ENCODE measurements around the gene MLLT3.

Gene MLLT3

DNA sequence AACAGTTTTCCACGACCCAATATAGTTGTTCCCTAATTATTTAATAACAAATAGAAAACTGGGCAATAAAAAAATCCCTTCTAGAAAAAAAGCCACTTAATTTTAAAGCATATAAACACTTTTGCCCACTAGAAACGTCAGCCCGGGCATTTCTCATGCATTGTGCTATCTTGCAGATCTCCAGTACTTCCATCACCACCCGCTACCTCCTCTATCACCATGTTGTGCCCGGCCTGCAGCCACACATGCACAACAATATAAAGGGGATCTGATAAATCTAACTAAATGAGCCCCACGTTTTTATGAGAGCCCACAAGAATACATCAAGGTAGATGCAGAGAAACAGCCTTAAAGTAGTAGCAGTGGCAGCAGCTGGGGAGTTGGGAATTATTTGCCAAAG, 272.7 kb downstream of the MLLT3 start:
- no peak for DNase-seq (ENCODE audit: low read depth, low spot score)

DNA sequence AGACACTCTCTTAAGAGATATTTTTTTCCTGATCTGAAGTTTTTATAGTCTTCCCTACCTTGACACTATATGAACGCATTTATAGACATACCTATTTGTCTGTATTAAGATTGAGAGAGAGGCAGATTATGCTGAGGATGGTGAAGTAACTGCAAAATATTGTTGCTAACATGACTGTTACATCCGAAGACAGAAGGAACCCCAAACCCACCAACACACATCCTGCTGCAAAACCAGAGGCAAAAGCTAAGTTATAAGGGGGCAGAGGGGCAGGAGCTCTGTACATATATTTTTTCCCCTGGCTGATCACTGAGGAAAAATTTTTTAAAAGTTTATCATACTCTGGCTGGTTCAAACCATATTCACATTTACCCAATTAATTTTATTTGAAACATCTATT, 279.0 kb downstream of the MLLT3 start:
- no peak for DNase-seq (ENCODE audit: low read depth, low spot score)

DNA sequence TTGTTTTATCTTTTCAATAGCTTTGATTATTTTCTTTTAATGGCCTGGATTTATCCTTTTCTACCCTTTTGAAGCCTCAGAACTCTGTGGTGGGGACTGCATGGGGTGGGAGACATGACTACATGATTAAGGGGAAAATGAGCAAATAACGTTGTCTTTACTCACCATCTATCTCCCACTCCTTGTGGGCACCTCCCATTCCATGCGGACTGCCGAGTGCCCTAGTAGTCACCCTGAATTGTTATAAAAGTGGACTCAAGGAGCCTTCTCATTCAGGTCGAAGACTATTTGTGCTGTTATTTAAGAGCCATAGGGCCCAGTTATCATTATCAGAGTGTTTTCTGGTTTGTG, 281.8 kb downstream of the MLLT3 start:
- DNase-seq (ENCODE audit: low read depth, low spot score): no peak

DNA sequence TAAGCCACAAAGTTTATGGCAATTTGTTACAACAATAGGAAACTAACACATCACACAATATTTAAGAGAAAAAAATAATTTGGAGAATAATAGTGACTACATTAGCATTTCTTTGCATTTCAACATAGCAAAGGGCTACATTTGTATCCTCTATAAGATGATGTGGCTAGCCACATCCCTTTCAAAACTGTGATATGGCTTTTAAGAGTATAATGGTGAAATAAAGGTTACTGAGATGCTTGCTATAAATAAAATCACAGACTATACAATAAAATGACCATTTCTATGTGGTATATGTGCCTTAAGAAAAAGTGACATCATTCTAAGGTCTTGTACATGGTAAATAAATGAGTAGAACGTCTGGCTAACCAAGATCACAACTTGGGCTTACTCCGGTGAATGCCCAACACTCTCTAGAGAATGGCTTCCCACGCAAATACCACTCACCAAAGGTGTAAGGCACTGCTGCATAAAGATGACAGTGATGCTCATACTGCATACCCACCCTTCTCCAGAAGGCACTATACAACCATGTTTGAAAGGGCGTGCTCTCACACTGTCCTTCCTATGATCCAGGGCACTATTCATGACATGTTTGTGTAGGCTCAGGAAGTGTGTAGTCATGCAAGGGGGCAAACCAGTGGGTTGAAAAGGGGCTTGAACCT, 286.5 kb downstream of the MLLT3 start:
- DNase-seq (ENCODE audit: low read depth, low spot score): no peak

DNA sequence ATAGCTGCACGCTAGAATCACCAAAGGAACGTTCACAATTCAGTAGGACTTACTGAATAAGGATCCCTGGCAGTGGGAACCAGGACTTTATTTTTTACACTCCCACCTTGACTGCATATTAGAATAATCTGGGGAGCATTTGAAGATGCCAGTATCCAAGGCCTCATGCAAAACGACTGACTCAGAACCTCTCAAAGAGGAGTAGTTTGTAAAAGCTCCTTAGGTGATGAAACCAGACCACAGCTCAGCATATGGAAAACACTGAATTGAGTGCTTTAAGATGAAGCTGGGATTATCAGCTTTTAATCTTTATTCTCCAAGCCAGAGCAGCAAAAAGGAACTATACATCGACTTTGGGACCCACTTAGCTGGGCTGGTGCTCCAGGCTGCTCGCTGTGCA, 288.3 kb downstream of the MLLT3 start:
- DNase-seq (ENCODE audit: low read depth, low spot score): no peak

DNA sequence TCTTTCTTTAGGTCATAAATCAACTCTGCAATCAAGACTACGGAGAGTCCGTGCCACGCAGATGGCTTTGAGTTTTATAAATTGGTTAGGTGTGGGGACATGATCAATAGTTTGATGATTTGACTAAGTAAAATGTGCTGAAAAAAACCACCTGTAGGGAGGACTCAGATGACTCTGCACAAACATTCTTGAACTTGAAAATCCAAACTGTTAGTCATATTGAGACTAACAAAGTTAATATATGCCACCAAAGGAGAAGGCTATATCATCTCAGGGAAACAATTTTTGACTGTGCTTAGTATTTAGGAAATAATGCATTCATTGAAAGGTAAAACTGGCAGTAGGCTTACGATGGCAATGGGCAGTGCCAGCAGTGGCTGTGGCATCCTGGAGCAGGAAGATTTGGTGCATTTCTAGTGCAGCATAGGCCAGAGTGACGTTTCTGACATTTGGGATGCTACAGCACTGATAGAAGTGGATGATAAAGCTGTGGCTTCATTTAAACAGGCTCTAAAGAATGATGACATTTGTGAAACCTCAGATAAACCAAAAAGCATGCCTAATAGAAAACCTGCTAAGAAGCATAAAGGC, 291.1 kb downstream of the MLLT3 start:
- no peak for DNase-seq (ENCODE audit: low read depth, low spot score)

DNA sequence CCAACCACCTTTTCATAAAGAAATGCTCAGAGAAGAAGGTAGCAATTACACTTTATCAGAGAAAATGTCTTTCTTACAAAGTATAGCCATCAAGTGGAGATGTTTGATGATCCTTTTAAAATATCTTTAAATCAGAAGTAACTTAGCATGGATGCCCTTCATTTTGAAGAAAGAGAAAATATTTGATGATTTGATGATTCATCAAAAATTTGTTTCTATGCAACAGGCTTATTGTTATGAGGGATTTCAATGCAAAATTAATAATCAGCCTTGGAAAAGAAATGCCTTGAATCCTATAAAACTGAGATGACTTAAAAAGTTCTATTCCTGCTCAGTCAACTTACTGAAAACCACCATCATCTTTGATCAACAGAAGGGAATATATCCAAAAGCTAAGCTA, 291.6 kb downstream of the MLLT3 start:
- no peak for DNase-seq (ENCODE audit: low read depth, low spot score)

DNA sequence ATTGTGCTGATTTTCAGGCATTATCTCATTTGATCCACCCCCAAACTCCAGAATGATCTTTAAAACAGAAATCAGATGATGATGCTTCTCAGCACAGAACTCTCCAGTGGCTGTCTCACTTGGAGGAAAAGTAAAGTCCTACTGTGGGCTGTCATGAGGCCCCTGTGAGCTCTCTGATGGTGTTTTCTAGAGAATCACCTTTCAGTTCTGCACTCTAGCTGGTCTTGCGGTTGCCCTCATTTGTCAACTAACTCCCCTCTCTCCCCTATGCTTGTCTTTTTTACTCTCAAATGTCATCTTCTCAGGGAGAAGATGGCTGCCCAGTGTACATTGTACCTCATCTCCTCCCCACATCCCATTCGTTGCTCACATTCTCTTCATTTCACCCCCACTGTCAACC, 295.8 kb downstream of the MLLT3 start:
- DNase-seq (ENCODE audit: low read depth, low spot score): no peak

DNA sequence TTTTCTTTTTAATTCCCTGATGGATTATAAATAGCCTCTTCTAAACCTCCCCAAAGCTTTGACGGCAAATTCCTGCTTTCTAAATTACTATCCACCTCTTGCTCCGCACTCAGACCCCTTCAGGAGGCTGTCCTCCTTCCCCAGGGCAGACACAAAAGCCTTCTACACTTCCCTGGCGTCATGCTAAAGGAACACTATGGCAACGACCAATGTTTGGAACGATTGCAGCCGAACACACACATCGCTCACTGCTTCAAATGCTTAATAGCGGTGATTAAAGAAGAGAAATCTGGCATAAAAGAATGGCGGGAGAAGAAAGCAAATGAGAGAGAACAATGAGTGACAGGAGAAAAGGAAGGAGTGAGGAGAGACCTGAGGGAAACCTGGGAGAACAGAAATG, 297.3 kb downstream of the MLLT3 start:
- no peak for DNase-seq (ENCODE audit: low read depth, low spot score)

DNA sequence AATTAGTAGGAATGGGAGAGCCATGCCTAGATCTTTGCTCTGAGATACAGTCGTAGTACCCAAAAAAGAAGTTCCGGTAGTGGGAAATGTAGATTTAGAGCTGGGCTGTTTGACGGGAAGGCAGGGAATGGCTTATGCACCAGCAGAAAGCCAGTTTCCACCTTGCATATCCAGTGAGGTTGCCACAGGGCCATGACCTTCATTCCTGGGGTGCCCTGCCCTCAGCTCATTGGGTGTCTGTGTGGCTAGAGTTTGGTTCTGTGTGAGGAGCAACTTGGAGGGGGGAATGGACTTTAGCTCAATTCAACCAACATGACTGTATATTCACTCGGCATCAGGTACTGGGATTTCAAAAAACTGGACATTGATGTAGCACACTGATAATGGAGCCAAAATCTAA, 300.1 kb downstream of the MLLT3 start:
- no peak for DNase-seq (ENCODE audit: low read depth, low spot score)

DNA sequence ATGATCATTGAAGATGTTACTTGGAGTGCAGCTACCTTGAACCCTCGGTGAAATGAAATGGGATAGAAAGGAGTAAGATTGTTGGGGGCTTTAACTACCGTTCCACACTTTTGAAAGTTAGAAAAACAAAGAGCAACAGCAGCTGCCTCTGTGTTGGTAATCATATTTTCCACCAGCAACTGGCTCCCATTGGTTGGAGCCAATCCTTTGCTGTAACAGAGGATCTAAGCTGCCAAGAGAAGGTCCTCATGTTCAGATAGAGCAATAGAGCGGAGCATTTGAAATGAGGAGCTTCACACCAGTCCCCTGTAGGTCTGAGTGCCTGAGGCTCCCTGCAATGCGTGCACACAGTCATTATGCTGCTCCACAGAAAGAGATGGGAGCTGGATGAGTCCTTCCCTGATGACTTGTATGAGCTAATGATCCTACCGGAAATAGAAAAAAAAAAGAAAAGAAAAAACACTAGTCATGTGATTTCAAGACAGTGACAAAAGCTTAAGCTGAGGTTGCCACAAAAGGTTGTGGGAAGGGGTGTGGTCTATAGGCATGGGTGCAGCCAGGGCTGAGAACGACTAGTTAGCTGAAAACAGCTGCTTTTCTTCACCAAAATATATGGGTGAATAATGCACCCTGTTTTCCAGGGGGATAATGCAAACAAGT, 300.7 kb downstream of the MLLT3 start:
- DNase-seq (ENCODE audit: low read depth, low spot score): no peak

DNA sequence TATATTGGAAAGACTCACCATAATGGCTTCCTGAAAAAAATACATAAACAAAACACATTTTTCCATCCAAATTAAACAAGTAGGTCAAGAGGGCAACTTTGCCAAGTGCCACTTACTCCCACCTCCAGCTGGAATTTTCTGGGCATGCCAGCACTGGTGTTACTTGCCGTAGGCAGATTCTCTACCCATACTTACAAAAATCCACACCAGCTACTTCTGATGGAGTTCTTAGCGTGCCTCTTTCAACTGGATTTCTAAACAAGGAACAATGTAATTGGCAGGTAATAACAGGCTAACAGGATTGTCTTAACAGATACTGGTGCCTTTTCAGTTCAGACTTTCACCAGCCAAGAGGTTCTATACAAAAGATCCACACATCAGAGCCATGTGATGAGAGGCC, 301.4 kb downstream of the MLLT3 start:
- DNase-seq (ENCODE audit: low read depth, low spot score): no peak

DNA sequence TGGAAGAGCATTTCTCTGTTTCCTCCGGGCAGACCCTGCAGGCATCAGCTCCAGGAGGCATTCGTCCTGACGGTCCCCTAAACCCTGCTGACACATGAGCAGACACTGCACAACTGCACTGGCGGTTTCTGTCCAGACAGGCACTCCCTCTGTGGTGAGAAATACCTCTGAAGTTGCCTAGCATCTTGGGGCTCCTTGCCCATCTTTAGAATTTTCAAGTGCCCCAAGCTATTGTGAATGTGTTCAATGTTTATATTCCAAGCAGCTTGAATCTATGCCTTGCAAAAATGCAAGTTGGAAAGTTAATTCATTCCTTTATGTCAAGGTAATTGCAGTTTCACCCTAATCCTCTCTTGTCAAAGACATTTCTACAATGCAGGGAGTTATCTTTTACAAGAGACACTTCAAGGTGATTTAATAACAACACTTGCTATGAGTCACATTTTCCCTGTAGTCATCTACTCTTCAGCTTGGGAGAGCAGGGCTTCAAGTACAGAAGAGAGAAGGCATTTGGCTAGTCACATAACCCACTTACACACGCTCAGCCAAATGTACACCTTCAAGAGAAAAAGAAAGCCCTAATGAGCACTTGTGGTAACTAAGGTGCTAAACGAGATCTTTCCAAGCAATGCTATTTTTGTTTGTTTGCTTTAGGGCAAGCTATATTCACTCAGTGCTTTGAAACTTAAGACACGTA, 302.5 kb downstream of the MLLT3 start:
- peak; percentile 23 for DNase-seq (ENCODE audit: low read depth, low spot score)

DNA sequence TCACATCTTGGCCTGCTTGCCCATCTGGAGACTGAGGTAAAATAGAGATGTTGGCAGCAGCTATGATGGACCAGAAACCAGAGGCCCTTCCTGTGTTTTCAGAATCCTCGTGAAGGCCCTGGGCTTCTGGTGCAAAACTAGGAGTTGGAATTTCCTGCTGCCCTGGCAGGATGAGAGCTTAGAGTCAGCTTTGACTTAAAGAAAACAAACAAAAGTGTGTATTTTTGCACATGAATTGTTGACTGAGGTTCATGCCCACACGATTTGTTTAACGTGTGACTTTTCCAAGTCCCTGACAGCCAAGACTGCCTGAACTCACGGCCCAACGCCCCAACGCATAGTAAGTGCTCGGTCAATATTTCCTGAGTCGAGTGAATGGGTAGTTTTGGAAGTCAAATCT, 303.1 kb downstream of the MLLT3 start:
- no peak for DNase-seq (ENCODE audit: low read depth, low spot score)

DNA sequence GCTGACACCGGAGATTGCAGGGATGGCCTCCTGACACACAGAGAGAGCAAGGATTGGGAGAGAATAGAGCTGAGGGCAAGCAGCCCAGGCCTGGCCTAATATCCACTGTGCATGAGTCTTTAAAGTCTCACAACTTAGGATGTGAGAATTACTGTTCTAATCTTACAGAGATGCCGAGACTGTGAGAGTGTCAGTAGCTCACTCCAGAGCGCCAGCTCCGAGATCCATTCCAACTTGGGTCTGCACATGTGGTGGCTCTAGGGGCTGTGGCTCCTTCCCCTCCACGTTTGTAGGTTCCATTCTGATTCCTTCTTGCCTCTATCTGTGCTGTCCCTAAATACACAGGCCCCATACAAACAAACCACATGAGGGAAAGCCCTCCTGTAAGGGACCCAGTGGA, 304.6 kb downstream of the MLLT3 start:
- no peak for DNase-seq (ENCODE audit: low read depth, low spot score)

DNA sequence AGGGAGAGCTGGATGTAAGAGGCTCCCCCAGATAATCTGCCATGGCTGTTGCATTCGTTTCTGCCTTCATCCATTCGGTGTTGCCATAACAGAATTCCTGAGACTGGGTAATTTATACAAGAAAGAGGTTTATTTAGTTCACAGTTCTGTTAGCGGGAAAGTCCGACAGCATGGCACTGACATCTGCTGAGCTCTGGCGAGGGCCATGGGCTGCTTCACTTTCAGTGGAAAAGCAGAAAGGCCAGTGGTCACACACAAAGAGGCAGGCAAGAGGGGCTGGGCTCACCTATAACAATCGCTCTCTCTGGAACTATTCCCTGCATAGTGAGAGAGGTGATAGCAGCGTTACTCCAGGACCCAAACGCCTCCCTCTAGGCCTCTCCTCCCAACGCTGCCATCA, 305.9 kb downstream of the MLLT3 start:
- DNase-seq (ENCODE audit: low read depth, low spot score): no peak

DNA sequence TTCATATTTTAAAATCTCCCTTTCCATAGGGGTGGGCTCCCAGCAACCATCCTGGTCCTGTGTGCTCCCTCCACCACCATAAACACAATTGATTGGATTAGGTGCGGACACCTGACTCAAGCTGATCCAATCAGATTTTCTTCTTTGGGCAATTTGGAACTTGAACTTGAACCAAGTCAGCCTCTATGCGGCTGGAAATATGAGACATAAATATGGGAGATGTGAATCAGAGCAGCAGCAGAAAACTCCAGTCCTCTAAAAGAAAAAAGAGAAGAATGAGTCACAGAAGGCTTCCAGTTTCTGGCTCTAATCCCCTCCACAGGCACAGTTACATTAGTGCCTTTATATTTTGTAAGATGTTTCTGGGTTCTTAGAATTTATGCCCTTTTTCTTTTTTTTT, 306.6 kb downstream of the MLLT3 start:
- DNase-seq (ENCODE audit: low read depth, low spot score): no peak

DNA sequence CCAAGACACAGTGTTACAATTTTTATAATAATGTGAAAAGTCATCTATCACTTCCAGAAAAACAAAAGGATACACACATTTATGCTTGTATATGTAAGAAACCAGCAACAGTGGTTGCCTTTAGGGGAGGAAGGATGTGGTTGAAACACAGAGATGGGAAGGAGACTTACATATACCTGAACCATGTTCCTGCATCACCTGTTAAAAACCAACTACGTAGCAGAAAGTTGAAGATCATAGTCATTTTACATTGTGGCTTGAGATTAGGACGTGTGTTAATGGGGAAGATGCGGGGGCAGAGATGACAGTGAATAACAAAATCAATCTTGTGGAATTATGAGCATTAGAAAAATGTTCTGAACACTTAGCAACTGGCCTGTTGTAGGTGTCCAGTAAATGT, 307.3 kb downstream of the MLLT3 start:
- DNase-seq (ENCODE audit: low read depth, low spot score): no peak

DNA sequence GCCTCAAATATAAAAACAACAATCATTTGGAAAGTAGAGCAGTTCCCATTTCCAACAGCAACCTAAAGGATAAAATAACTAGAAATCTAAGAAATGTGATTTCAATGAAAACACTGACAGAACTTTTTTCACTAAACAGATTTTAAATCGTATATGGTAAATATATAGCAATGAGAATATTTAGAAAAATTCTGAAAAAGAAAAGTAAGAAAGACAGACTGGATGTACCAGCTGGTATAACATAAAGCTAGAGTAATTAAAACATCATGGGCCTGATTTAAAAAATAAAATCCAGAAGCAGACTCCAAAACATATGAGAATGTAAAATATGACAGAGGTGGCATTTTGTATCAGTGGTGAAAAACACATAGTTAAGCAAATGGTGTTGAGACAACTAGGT, 308.9 kb downstream of the MLLT3 start:
- no peak for DNase-seq (ENCODE audit: low read depth, low spot score)

DNA sequence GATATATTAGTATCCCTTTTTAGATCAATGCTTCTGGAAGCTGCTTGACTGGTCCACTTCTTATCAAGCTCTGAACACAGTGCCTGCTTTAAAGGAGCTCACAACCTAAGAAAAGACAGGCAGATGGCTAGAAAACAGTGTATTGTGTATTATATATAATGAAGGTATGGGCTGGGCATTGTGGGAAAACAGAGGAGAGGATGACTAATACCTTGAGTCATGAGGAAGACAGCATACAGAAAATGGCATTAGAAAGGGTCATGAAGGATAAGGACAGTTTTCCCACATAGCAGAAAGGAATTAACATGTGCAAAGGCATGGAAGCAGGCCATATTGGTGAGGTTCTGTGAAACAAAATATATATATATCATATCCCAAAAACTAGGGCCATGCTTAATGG, 309.6 kb downstream of the MLLT3 start:
- no peak for DNase-seq (ENCODE audit: low read depth, low spot score)

DNA sequence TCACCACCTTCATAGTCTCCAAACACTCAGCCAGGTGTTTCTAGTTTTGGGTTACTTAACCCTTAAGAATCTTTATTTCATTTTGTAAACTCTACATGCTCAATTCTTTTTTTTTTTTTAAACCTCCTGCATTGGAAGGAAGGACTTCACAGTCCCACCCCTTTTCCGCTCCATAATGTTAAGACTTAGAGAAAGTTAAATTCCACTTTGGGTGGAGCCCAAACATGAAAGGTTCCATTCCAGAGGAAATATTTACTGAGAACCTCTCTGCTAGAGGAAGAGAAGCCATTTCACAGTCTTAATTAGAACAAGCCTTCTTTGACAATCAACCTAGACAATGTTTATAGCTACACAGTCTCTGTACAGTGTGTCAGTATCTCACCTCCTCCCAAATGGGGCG, 312.3 kb downstream of the MLLT3 start:
- no peak for DNase-seq (ENCODE audit: low read depth, low spot score)

DNA sequence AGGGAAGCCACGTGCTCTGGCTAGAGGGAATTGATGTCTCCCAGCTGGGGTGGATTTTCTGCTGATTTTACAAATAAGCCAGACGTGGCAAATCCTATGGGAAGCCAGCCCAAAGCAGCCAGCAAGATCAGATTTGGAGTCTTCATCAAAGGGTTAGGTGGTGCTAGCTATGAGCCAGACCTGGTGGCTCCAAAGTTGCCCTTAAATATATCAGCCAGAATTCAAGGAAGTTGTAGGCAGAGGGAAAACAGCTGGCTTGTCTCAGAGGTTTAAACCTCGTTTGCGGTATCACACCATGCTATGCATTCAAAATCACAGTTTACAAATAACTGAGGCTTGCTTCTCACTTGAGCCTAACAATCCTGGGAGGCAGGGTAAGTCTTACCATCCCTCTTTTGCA, 313.2 kb downstream of the MLLT3 start:
- DNase-seq (ENCODE audit: low read depth, low spot score): no peak

DNA sequence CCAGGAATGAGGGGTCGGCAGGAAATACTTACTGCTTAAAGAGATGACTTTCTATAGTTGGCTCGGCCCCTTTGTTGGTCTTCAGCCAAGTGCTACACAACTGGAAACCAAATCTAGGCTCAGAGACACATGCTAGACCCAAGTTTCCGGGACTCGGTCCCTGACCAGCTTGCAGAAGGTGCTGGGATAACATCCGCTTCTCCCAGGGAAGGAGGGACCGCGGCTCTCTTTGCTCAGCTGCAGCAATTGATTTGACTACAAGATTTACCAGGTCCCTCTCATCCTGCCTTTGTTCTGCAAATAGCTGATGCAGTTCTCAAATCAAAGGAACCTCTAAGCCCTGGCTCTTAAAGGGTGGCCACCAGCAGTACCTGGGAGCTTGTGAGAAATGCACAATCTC, 314.7 kb downstream of the MLLT3 start:
- DNase-seq (ENCODE audit: low read depth, low spot score): peak; percentile 55
